ENCODE data around the gene ACTL8.

The ACTL8 gene

GRCh38 chr1:17762313-17762712 is 7.2 kb downstream of the ACTL8 start:
- Histone ChIP-seq H3K27ac (replicated peaks) (no peak overlapping the region), H3K4me3 (replicated peaks; ENCODE audit: insufficient read depth, low read length) (no peak overlapping the region), H3K27me3 (ENCODE audit: insufficient read depth, poor library complexity, severe bottlenecking) (no peaks in the 10 kb centered on the region)
- DNase-seq (ENCODE audit: low read depth in 1 of 2, low spot score in 1 of 2): no peak
- TF ChIP-seq CTCF (IDR thresholded peaks at IDR 0.05; ENCODE audit: insufficient read depth, low read length) (no peak), REST (IDR thresholded peaks at IDR 0.05; ENCODE audit: insufficient replicate concordance, low read depth) (no peak), POLR2AphosphoS5 (IDR thresholded peaks at IDR 0.05; ENCODE audit: low read depth) (no peak), GABPA (IDR thresholded peaks at IDR 0.05; ENCODE audit: low read depth) (no peak), SPI1 (IDR thresholded peaks at IDR 0.05; ENCODE audit: borderline replicate concordance, low read depth) (no peak)

GRCh38 chr1:17763417-17763816 is 8.3 kb downstream of the ACTL8 start:
- Histone ChIP-seq H3K4me3 (replicated peaks; ENCODE audit: insufficient read depth, low read length) (no peak overlapping the region), H3K27ac (replicated peaks) (no peak overlapping the region), H3K27me3 (ENCODE audit: insufficient read depth, poor library complexity, severe bottlenecking) (no peaks in the 10 kb centered on the region)
- DNase-seq (ENCODE audit: low read depth in 1 of 2, low spot score in 1 of 2): no peak
- TF ChIP-seq GABPA (IDR thresholded peaks at IDR 0.05; ENCODE audit: low read depth) (no peak), SPI1 (IDR thresholded peaks at IDR 0.05; ENCODE audit: borderline replicate concordance, low read depth) (no peak), CTCF (IDR thresholded peaks at IDR 0.05; ENCODE audit: insufficient read depth, low read length) (no peak), POLR2AphosphoS5 (IDR thresholded peaks at IDR 0.05; ENCODE audit: low read depth) (no peak), REST (IDR thresholded peaks at IDR 0.05; ENCODE audit: insufficient replicate concordance, low read depth) (no peak)

GRCh38 chr1:17763995-17764394 is 8.9 kb downstream of the ACTL8 start:
- TF ChIP-seq GABPA (IDR thresholded peaks at IDR 0.05; ENCODE audit: low read depth): no peak
- TF ChIP-seq POLR2AphosphoS5 (IDR thresholded peaks at IDR 0.05; ENCODE audit: low read depth): no peak
- no peak for TF ChIP-seq SPI1 (IDR thresholded peaks at IDR 0.05; ENCODE audit: borderline replicate concordance, low read depth)
- H3K27ac ChIP-seq (replicated peaks): no peak overlapping the region
- DNase-seq (ENCODE audit: low read depth in 1 of 2, low spot score in 1 of 2): no peak
- no peak overlapping the region for H3K4me3 ChIP-seq (replicated peaks; ENCODE audit: insufficient read depth, low read length)
- H3K27me3 ChIP-seq (ENCODE audit: insufficient read depth, poor library complexity, severe bottlenecking): no peaks in the 10 kb centered on the region

- Histone ChIP-seq H3K27me3 (ENCODE audit: insufficient read depth, poor library complexity, severe bottlenecking) (no peaks in the 10 kb centered on the region), H3K4me3 (replicated peaks; ENCODE audit: insufficient read depth, low read length) (no peak overlapping the region), H3K27ac (replicated peaks) (no peak overlapping the region)
- DNase-seq (ENCODE audit: low read depth in 1 of 2, low spot score in 1 of 2): no peak
- TF ChIP-seq POLR2AphosphoS5 (IDR thresholded peaks at IDR 0.05; ENCODE audit: low read depth): no peak
- no peak for TF ChIP-seq REST (IDR thresholded peaks at IDR 0.05; ENCODE audit: insufficient replicate concordance, low read depth)
- TF ChIP-seq CTCF (IDR thresholded peaks at IDR 0.05; ENCODE audit: insufficient read depth, low read length): no peak
- no peak for TF ChIP-seq GABPA (IDR thresholded peaks at IDR 0.05; ENCODE audit: low read depth)
- no peak for TF ChIP-seq SPI1 (IDR thresholded peaks at IDR 0.05; ENCODE audit: borderline replicate concordance, low read depth)
Measured at GRCh38 chr1:17764591-17764990, 9.5 kb downstream of the ACTL8 start.
